H1 (cell line): ENCODE measurements around the gene DENND4C. TPM values are rescaled to one million over a fixed set of nuclear protein-coding genes. Genes with fewer than 3 reads are reported as not detected.
A peak's percentile ranks its signal among the peaks of the same experiment; 100 is the strongest.

Experiments
- BACH1 ChIP-seq: IDR thresholded peaks from 2 replicates; pipeline ENCODE4 v1.6.1; 2012; ENCODE audit warnings: low read length, improper control_type of control experiment
- CTBP2 ChIP-seq: IDR thresholded peaks from 2 replicates; pipeline ENCODE4 v1.7.0; 2011; ENCODE audit warnings: borderline replicate concordance, mild to moderate bottlenecking, moderate library complexity, mixed read lengths, low read length; ENCODE audit not compliant: insufficient read depth, insufficient read length
- JUND ChIP-seq: IDR thresholded peaks from 2 replicates; pipeline ENCODE4 v1.6.1; 2011; ENCODE audit warnings: mild to moderate bottlenecking, improper control_type of control experiment, low read length
- KDM5A ChIP-seq: fragments of 200-600 bp; IDR thresholded peaks from 2 replicates; pipeline ENCODE4 v1.7.1; 2012; ENCODE audit warnings: mild to moderate bottlenecking, low read length, inconsistent platforms, mixed read lengths
- RBBP5 ChIP-seq: IDR thresholded peaks from 2 replicates; pipeline ENCODE4 v1.7.1; 2012; ENCODE audit warnings: low read depth, mild to moderate bottlenecking, inconsistent platforms, low read length, moderate library complexity, borderline replicate concordance
- TAF7 ChIP-seq: optimal IDR thresholded peaks from 2 replicates; pipeline ENCODE3; 2011; ENCODE audit warnings: low read depth, mild to moderate bottlenecking, inconsistent platforms, low read length, moderate library complexity, borderline replicate concordance
- TBP ChIP-seq: IDR thresholded peaks from 2 replicates; pipeline ENCODE4 v1.6.1; 2011; ENCODE audit warnings: low read depth, low read length, improper control_type of control experiment
- TEAD4 ChIP-seq: IDR thresholded peaks from 2 replicates; pipeline ENCODE4 v1.6.1; 2012; ENCODE audit warnings: low read depth, low read length, inconsistent platforms, mixed read lengths
- polyA plus RNA-seq, 7 experiments: library from polyadenylated mRNA; depleted of rRNA in 3 of 7; stranded (reverse) in 5 of 7; unstranded in 2 of 7; fragments of >200 nt in 5 of 7; fragments of 200-250 nt in 2 of 7; gene quantifications; 1 replicate in 5 of 7; 2 replicates in 1 of 7; 4 replicates in 1 of 7; pipeline versions ENCODE4 v1.2.1 to v1.2.3, GENCODE V29; 2011 to 2013; ENCODE audit warnings: missing spikeins in 2 of 7, mixed read lengths in 2 of 7
- total RNA-seq: library from RNA; stranded (reverse); fragmentation: NEBNext Ultra II Directional; extraction: Animal tissue kit (Norgen Biotek cat#: 25700); gene quantifications from 2 replicates; pipeline ENCODE4 v1.2.1, GENCODE V29; 2021
- TF ChIP-seq, protein P1 (sequence below): fragments of 300-600 bp; sonication (generic); IDR thresholded peaks from 2 replicates; pipeline ENCODE4 v1.7.1; 2012; ENCODE audit warnings: low read length, moderate library complexity, mild to moderate bottlenecking, inconsistent platforms; ENCODE audit not compliant: insufficient replicate concordance

The DENND4C gene
- total and polyA plus RNA-seq, 2 of the 8 experiments (the other 6 are each of a cell fraction or from before 2014, with no cell fraction given) = 6.9 to 18.9 TPM

DNA sequence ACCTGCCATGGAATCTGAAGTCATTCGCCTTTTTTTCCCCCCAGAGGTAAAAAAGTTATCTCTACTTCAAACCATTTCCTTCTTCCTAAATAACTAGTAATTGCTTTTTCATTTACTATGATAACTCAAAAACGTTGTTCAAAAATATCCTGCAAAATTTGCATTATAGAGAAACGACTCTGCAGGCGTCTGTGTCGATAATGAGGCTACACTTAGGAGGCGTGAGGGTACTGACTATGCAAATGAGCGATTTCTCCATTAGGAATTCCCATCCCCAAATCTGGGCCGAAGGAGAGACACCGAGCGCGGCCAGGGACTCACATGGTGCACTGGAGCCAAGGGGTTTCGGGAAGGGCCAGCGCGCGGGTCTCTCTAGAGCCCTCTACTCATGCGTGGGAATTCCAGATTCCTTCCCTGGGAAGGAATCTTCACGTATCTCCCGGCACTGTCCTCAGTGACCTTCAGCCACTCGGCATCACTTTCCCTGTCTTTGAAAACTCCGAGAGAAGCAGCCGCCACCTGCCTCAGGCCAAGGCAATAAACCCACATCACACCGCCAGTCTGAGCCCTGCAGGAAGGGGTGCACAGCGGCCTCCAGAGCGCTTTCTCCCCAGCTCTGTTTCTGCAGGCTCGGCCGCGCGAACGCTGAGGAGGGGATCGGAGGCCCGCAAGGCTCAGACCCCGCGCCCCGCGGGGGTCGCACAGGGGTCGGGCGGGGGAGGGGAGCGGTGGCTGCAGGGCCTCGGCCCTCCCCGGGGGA, 718 bp upstream of the DENND4C start (continued):
- TF ChIP-seq, protein P1, sequence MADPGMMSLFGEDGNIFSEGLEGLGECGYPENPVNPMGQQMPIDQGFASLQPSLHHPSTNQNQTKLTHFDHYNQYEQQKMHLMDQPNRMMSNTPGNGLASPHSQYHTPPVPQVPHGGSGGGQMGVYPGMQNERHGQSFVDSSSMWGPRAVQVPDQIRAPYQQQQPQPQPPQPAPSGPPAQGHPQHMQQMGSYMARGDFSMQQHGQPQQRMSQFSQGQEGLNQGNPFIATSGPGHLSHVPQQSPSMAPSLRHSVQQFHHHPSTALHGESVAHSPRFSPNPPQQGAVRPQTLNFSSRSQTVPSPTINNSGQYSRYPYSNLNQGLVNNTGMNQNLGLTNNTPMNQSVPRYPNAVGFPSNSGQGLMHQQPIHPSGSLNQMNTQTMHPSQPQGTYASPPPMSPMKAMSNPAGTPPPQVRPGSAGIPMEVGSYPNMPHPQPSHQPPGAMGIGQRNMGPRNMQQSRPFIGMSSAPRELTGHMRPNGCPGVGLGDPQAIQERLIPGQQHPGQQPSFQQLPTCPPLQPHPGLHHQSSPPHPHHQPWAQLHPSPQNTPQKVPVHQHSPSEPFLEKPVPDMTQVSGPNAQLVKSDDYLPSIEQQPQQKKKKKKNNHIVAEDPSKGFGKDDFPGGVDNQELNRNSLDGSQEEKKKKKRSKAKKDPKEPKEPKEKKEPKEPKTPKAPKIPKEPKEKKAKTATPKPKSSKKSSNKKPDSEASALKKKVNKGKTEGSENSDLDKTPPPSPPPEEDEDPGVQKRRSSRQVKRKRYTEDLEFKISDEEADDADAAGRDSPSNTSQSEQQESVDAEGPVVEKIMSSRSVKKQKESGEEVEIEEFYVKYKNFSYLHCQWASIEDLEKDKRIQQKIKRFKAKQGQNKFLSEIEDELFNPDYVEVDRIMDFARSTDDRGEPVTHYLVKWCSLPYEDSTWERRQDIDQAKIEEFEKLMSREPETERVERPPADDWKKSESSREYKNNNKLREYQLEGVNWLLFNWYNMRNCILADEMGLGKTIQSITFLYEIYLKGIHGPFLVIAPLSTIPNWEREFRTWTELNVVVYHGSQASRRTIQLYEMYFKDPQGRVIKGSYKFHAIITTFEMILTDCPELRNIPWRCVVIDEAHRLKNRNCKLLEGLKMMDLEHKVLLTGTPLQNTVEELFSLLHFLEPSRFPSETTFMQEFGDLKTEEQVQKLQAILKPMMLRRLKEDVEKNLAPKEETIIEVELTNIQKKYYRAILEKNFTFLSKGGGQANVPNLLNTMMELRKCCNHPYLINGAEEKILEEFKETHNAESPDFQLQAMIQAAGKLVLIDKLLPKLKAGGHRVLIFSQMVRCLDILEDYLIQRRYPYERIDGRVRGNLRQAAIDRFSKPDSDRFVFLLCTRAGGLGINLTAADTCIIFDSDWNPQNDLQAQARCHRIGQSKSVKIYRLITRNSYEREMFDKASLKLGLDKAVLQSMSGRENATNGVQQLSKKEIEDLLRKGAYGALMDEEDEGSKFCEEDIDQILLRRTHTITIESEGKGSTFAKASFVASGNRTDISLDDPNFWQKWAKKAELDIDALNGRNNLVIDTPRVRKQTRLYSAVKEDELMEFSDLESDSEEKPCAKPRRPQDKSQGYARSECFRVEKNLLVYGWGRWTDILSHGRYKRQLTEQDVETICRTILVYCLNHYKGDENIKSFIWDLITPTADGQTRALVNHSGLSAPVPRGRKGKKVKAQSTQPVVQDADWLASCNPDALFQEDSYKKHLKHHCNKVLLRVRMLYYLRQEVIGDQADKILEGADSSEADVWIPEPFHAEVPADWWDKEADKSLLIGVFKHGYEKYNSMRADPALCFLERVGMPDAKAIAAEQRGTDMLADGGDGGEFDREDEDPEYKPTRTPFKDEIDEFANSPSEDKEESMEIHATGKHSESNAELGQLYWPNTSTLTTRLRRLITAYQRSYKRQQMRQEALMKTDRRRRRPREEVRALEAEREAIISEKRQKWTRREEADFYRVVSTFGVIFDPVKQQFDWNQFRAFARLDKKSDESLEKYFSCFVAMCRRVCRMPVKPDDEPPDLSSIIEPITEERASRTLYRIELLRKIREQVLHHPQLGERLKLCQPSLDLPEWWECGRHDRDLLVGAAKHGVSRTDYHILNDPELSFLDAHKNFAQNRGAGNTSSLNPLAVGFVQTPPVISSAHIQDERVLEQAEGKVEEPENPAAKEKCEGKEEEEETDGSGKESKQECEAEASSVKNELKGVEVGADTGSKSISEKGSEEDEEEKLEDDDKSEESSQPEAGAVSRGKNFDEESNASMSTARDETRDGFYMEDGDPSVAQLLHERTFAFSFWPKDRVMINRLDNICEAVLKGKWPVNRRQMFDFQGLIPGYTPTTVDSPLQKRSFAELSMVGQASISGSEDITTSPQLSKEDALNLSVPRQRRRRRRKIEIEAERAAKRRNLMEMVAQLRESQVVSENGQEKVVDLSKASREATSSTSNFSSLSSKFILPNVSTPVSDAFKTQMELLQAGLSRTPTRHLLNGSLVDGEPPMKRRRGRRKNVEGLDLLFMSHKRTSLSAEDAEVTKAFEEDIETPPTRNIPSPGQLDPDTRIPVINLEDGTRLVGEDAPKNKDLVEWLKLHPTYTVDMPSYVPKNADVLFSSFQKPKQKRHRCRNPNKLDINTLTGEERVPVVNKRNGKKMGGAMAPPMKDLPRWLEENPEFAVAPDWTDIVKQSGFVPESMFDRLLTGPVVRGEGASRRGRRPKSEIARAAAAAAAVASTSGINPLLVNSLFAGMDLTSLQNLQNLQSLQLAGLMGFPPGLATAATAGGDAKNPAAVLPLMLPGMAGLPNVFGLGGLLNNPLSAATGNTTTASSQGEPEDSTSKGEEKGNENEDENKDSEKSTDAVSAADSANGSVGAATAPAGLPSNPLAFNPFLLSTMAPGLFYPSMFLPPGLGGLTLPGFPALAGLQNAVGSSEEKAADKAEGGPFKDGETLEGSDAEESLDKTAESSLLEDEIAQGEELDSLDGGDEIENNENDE = no peak
- no peak for TF ChIP-seq TEAD4
- TF ChIP-seq CTBP2 = no peak
- peak; percentile 63 for TF ChIP-seq TBP
- no peak; the same call in none of the 2 replicates for TF ChIP-seq RBBP5
- peak; percentile 47 for TF ChIP-seq TAF7
- no peak; the same call in 1 of the 2 replicates for TF ChIP-seq JUND
- no peak for TF ChIP-seq KDM5A
- no peak for TF ChIP-seq BACH1
